Endothelial cell (in vitro differentiated cells): ENCODE results near the gene PACS2. TPM values are rescaled to one million over a fixed set of nuclear protein-coding genes. Genes with fewer than 3 reads are reported as not detected.
A peak's percentile ranks its signal among the peaks of the same experiment; 100 is the strongest.
"Not testable (repeated sequence)": the region's sequence is repeated elsewhere in the genome, so short reads cannot be mapped to it uniquely, and the experiment has no call there.

Experiments used
- DNase-seq: peaks from one replicate; pipeline ENCODE4 v3.0.0; 2021; ENCODE audit warnings: low spot score
- H3K27ac Mint-ChIP-seq: one replicate; pipeline ENCODE4 v1.8.0; 2021; ENCODE audit warnings: mixed read lengths, inconsistent platforms; ENCODE audit not compliant: unreplicated experiment
- H3K27me3 Mint-ChIP-seq: one replicate; pipeline ENCODE4 v1.8.0; 2021; ENCODE audit warnings: mild to moderate bottlenecking, moderate library complexity, mixed read lengths, inconsistent platforms; ENCODE audit not compliant: unreplicated experiment
- H3K36me3 Mint-ChIP-seq: one replicate; pipeline ENCODE4 v1.8.0; 2021; ENCODE audit warnings: mild to moderate bottlenecking, low read depth, mixed read lengths, inconsistent platforms; ENCODE audit not compliant: unreplicated experiment
- H3K4me1 Mint-ChIP-seq: one replicate; pipeline ENCODE4 v1.8.0; 2021; ENCODE audit warnings: mild to moderate bottlenecking, mixed read lengths, inconsistent platforms; ENCODE audit not compliant: unreplicated experiment
- H3K4me3 Mint-ChIP-seq: one replicate; pipeline ENCODE4 v1.8.0; 2021; ENCODE audit warnings: mild to moderate bottlenecking, mixed read lengths, inconsistent platforms; ENCODE audit not compliant: unreplicated experiment
- H3K9me3 Mint-ChIP-seq: one replicate; pipeline ENCODE4 v1.8.0; 2021; ENCODE audit warnings: mixed read lengths, inconsistent platforms; ENCODE audit not compliant: unreplicated experiment
- CTCF ChIP-seq: fragments of 200-600 bp; sonication (generic); IDR thresholded peaks from one replicate; pipeline ENCODE4 v1.5.0; 2021; ENCODE audit warnings: antibody characterized with exemption; ENCODE audit not compliant: unreplicated experiment
- total RNA-seq: library from RNA; stranded (reverse); fragmentation: NEBNext Ultra II Directional; extraction: Animal tissue kit (Norgen Biotek cat#: 25700); gene quantifications from one replicate; pipeline ENCODE4 v1.2.1, GENCODE V29; 2021; ENCODE audit not compliant: unreplicated experiment

The PACS2 gene
- total RNA-seq, 1 donor from 2014 or later: 113 TPM

GRCh38 chr14:105326568-105326867, 12.0 kb downstream of the PACS2 start:
- Mint-ChIP-seq H3K4me3 (no peak overlapping the region), H3K9me3 (no peaks in the 10 kb centered on the region), H3K27ac (no peak overlapping the region), H3K36me3 (peaks cover 4% of the 10 kb centered on the region), H3K27me3 (peaks cover 14% of the 10 kb centered on the region), H3K4me1 (peaks cover 20% of the 10 kb centered on the region)
- no peak for DNase-seq
- TF ChIP-seq CTCF: no peak

DNA sequence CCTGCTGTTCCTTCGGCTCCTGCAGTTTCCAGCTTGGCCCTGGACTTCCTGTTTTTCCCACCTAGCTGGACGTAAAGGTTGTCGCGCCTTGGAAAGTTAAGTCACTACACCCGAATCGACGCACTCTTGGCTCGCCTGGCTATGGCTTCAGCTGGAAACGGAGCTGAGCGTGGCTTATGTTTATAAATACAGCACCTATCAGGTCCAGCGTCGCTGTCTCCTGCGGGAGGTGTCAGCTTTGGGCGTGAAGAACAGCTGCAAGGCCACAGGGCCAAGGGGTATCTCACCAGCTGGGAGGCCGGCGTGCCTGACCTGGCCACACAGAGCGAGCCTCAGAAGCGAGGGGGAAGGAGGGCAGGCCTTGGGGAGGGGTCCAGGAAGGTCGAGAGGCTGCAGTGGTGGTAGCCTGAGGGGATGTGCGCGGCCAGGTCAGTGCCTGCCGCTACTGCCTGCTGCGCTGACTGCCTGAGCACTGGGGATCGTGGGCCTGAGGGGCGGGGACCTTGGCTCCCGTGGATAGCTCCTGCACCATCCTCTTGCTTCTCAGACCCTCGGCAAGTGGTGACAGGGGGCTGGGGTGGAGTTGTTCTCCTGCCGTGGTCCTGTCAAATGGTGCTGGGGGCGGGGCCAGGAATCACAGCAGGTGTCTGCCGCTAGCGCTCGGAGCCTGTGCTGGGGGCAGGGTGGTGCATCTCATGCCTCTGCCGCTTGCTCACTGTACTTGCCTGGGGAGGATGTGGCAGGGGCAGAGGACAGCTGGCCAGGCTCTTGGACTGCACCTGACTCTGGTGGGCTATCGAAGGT, 12.5 kb downstream of the PACS2 start:
- no peak for DNase-seq
- H3K27ac Mint-ChIP-seq: no peak overlapping the region
- peaks cover 9% of the 10 kb centered on the region for H3K36me3 Mint-ChIP-seq
- peaks cover 22% of the 10 kb centered on the region for H3K4me1 Mint-ChIP-seq
- H3K27me3 Mint-ChIP-seq: peaks cover 14% of the 10 kb centered on the region
- H3K9me3 Mint-ChIP-seq: no peaks in the 10 kb centered on the region
- no peak for TF ChIP-seq CTCF
- H3K4me3 Mint-ChIP-seq: no peak overlapping the region

GRCh38 chr14:105327695-105328045, 13.1 kb downstream of the PACS2 start:
- not testable (repeated sequence) for H3K36me3 Mint-ChIP-seq, H3K4me3 Mint-ChIP-seq, H3K9me3 Mint-ChIP-seq, DNase-seq, H3K27ac Mint-ChIP-seq
- H3K27me3 Mint-ChIP-seq: peaks cover 14% of the 10 kb centered on the region
- H3K4me1 Mint-ChIP-seq: peaks cover 20% of the 10 kb centered on the region

GRCh38 chr14:105328070-105328677, 13.6 kb downstream of the PACS2 start:
- no peak for TF ChIP-seq CTCF
- no peak for DNase-seq
- no peak overlapping the region for H3K4me3 Mint-ChIP-seq
- H3K27ac Mint-ChIP-seq: peak overlapping the region; percentile 26
- no peaks in the 10 kb centered on the region for H3K9me3 Mint-ChIP-seq
- peaks cover 15% of the 10 kb centered on the region for H3K4me1 Mint-ChIP-seq
- peaks cover 5% of the 10 kb centered on the region for H3K36me3 Mint-ChIP-seq
- peaks cover 12% of the 10 kb centered on the region for H3K27me3 Mint-ChIP-seq

DNA sequence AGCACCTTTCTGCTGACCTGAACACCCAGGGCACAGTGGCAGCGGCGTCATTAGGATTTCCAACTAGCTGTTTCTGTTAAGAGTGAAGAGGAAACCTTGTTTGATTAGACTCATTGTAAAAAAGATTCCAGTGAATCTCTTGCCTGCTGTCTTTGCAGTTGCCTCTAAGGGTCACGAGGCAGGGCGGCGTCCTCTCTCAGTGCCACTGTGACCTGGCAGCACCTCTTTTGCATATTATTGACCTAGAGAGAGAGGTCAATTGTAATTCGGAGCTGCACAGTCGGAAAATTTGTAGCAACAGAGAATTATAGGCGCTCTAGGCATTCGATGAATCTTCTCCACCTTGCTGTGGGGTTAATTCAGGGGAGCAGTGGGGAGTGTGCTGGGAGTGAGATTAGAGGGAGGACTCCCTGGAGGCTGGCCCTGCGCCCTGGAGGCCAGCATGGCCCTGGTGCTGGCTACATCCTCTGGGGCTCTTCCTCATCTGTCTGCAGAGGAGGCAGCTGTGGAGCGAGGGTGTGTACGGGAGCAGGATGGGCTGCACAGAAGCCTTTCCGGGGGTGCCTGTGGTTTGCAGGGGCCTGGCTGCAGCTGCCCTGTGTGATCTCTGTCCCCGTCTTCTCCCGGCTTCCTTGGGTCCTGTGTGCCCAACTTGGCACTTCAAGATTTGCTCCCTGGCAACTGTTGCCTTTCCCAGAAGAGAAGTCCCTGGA, 14.3 kb downstream of the PACS2 start:
- no peak for TF ChIP-seq CTCF
- Mint-ChIP-seq H3K9me3 (no peaks in the 10 kb centered on the region), H3K4me3 (peak overlapping the region; percentile 72), H3K36me3 (peaks cover 5% of the 10 kb centered on the region), H3K27me3 (peaks cover 12% of the 10 kb centered on the region), H3K27ac (peak overlapping the region; percentile 26), H3K4me1 (peaks cover 12% of the 10 kb centered on the region)
- DNase-seq: no peak
